ENCODE results near the gene ELK3.
A peak's percentile ranks its signal among the peaks of the same experiment; 100 is the strongest.

ELK3 gene

GRCh38 chr12:96204381-96204780, 10.2 kb downstream of the ELK3 start:
- H3K27ac ChIP-seq (ENCODE audit: low read length), result no peak overlapping the region
- no peaks in the 10 kb centered on the region for H3K9me3 ChIP-seq (ENCODE audit: control insufficient read depth in 1 of 2, low read length in 2 of 2)
- H3K4me1 ChIP-seq (ENCODE audit: control insufficient read depth in 1 of 2, insufficient read depth in 2 of 2, low read length in 2 of 2), result peaks cover 0 to 11% of the 10 kb centered on the region in 2 donors
- H3K27me3 ChIP-seq (ENCODE audit: low read depth, low read length), result no peaks in the 10 kb centered on the region
- peaks cover 0 to under 1% of the 10 kb centered on the region in 2 donors for H3K36me3 ChIP-seq (ENCODE audit: control insufficient read depth in 1 of 2, insufficient read depth in 2 of 2, low read length in 2 of 2)
- H3K4me3 ChIP-seq (ENCODE audit: low read depth in 1 of 2, low read length in 2 of 2), result no peak overlapping the region

- Histone ChIP-seq H3K36me3 (ENCODE audit: control insufficient read depth in 1 of 2, insufficient read depth in 2 of 2, low read length in 2 of 2) (no peaks in the 10 kb centered on the region), H3K9me3 (ENCODE audit: control insufficient read depth in 1 of 2, low read length in 2 of 2) (no peaks in the 10 kb centered on the region), H3K27me3 (ENCODE audit: low read depth, low read length) (no peaks in the 10 kb centered on the region), H3K27ac (ENCODE audit: low read length) (no peak overlapping the region), H3K4me3 (ENCODE audit: low read depth in 1 of 2, low read length in 2 of 2) (no peak overlapping the region), H3K4me1 (ENCODE audit: control insufficient read depth in 1 of 2, insufficient read depth in 2 of 2, low read length in 2 of 2) (peaks cover 0 to 18% of the 10 kb centered on the region in 2 donors)
Measured at GRCh38 chr12:96205908-96206307, 11.7 kb downstream of the ELK3 start.

- Histone ChIP-seq H3K4me3 (ENCODE audit: low read depth in 1 of 2, low read length in 2 of 2) (no peak overlapping the region), H3K4me1 (ENCODE audit: control insufficient read depth in 1 of 2, insufficient read depth in 2 of 2, low read length in 2 of 2) (peaks cover 0 to 28% of the 10 kb centered on the region in 2 donors), H3K36me3 (ENCODE audit: control insufficient read depth in 1 of 2, insufficient read depth in 2 of 2, low read length in 2 of 2) (no peaks in the 10 kb centered on the region), H3K27ac (ENCODE audit: low read length) (no peak overlapping the region), H3K9me3 (ENCODE audit: control insufficient read depth in 1 of 2, low read length in 2 of 2) (no peaks in the 10 kb centered on the region), H3K27me3 (ENCODE audit: low read depth, low read length) (no peaks in the 10 kb centered on the region)
Measured at GRCh38 chr12:96206936-96207662, 12.9 kb downstream of the ELK3 start.

GRCh38 chr12:96208346-96208745, 14.2 kb downstream of the ELK3 start:
- Histone ChIP-seq H3K4me3 (ENCODE audit: low read depth in 1 of 2, low read length in 2 of 2) (no peak overlapping the region), H3K27ac (ENCODE audit: low read length) (no peak overlapping the region), H3K27me3 (ENCODE audit: low read depth, low read length) (no peaks in the 10 kb centered on the region), H3K4me1 (ENCODE audit: control insufficient read depth in 1 of 2, insufficient read depth in 2 of 2, low read length in 2 of 2) (peaks cover 0 to 36% of the 10 kb centered on the region in 2 donors), H3K36me3 (ENCODE audit: control insufficient read depth in 1 of 2, insufficient read depth in 2 of 2, low read length in 2 of 2) (no peaks in the 10 kb centered on the region), H3K9me3 (ENCODE audit: control insufficient read depth in 1 of 2, low read length in 2 of 2) (no peaks in the 10 kb centered on the region)

- peaks cover 0 to 36% of the 10 kb centered on the region in 2 donors for H3K4me1 ChIP-seq (ENCODE audit: control insufficient read depth in 1 of 2, insufficient read depth in 2 of 2, low read length in 2 of 2)
- H3K4me3 ChIP-seq (ENCODE audit: low read depth in 1 of 2, low read length in 2 of 2), result peak overlapping the region in 1 of 2 donors; percentile 10
- H3K36me3 ChIP-seq (ENCODE audit: control insufficient read depth in 1 of 2, insufficient read depth in 2 of 2, low read length in 2 of 2), result no peaks in the 10 kb centered on the region
- H3K27ac ChIP-seq (ENCODE audit: low read length), result no peak overlapping the region
- H3K9me3 ChIP-seq (ENCODE audit: control insufficient read depth in 1 of 2, low read length in 2 of 2), result no peaks in the 10 kb centered on the region
- H3K27me3 ChIP-seq (ENCODE audit: low read depth, low read length), result no peaks in the 10 kb centered on the region
Measured at GRCh38 chr12:96208801-96209549, 14.8 kb downstream of the ELK3 start.

GRCh38 chr12:96210376-96211055, 16.3 kb downstream of the ELK3 start:
- peaks cover 0 to 36% of the 10 kb centered on the region in 2 donors for H3K4me1 ChIP-seq (ENCODE audit: control insufficient read depth in 1 of 2, insufficient read depth in 2 of 2, low read length in 2 of 2)
- no peaks in the 10 kb centered on the region for H3K27me3 ChIP-seq (ENCODE audit: low read depth, low read length)

GRCh38 chr12:96211988-96212387, 17.8 kb downstream of the ELK3 start:
- Histone ChIP-seq H3K36me3 (ENCODE audit: control insufficient read depth in 1 of 2, insufficient read depth in 2 of 2, low read length in 2 of 2) (no peaks in the 10 kb centered on the region), H3K27me3 (ENCODE audit: low read depth, low read length) (no peaks in the 10 kb centered on the region), H3K4me3 (ENCODE audit: low read depth in 1 of 2, low read length in 2 of 2) (no peak overlapping the region), H3K4me1 (ENCODE audit: control insufficient read depth in 1 of 2, insufficient read depth in 2 of 2, low read length in 2 of 2) (peaks cover 0 to 32% of the 10 kb centered on the region in 2 donors), H3K9me3 (ENCODE audit: control insufficient read depth in 1 of 2, low read length in 2 of 2) (no peaks in the 10 kb centered on the region), H3K27ac (ENCODE audit: low read length) (peak overlapping the region; percentile 34)

More at GRCh38 chr12:96210376-96211055, 16.3 kb downstream of the ELK3 start:
- Histone ChIP-seq H3K4me3 (ENCODE audit: low read depth in 1 of 2, low read length in 2 of 2) (no peak overlapping the region), H3K9me3 (ENCODE audit: control insufficient read depth in 1 of 2, low read length in 2 of 2) (no peaks in the 10 kb centered on the region), H3K36me3 (ENCODE audit: control insufficient read depth in 1 of 2, insufficient read depth in 2 of 2, low read length in 2 of 2) (no peaks in the 10 kb centered on the region), H3K27ac (ENCODE audit: low read length) (peak overlapping the region; percentile 7)

GRCh38 chr12:96212456-96213375, 18.5 kb downstream of the ELK3 start:
- Histone ChIP-seq H3K27ac (ENCODE audit: low read length) (peak overlapping the region; percentile 34), H3K9me3 (ENCODE audit: control insufficient read depth in 1 of 2, low read length in 2 of 2) (no peaks in the 10 kb centered on the region), H3K4me3 (ENCODE audit: low read depth in 1 of 2, low read length in 2 of 2) (no peak overlapping the region), H3K4me1 (ENCODE audit: control insufficient read depth in 1 of 2, insufficient read depth in 2 of 2, low read length in 2 of 2) (peaks cover 0 to 32% of the 10 kb centered on the region in 2 donors), H3K36me3 (ENCODE audit: control insufficient read depth in 1 of 2, insufficient read depth in 2 of 2, low read length in 2 of 2) (no peaks in the 10 kb centered on the region), H3K27me3 (ENCODE audit: low read depth, low read length) (no peaks in the 10 kb centered on the region)

- no peaks in the 10 kb centered on the region for H3K9me3 ChIP-seq (ENCODE audit: control insufficient read depth in 1 of 2, low read length in 2 of 2)
- no peaks in the 10 kb centered on the region for H3K27me3 ChIP-seq (ENCODE audit: low read depth, low read length)
- no peak overlapping the region for H3K4me3 ChIP-seq (ENCODE audit: low read depth in 1 of 2, low read length in 2 of 2)
- no peaks in the 10 kb centered on the region for H3K36me3 ChIP-seq (ENCODE audit: control insufficient read depth in 1 of 2, insufficient read depth in 2 of 2, low read length in 2 of 2)
- H3K27ac ChIP-seq (ENCODE audit: low read length), result no peak overlapping the region
- peaks cover 0 to 28% of the 10 kb centered on the region in 2 donors for H3K4me1 ChIP-seq (ENCODE audit: control insufficient read depth in 1 of 2, insufficient read depth in 2 of 2, low read length in 2 of 2)
Measured at GRCh38 chr12:96213869-96214268, 19.7 kb downstream of the ELK3 start.

GRCh38 chr12:96215919-96216273, 21.7 kb downstream of the ELK3 start:
- no peaks in the 10 kb centered on the region for H3K27me3 ChIP-seq (ENCODE audit: low read depth, low read length)
- peaks cover 0 to 18% of the 10 kb centered on the region in 2 donors for H3K4me1 ChIP-seq (ENCODE audit: control insufficient read depth in 1 of 2, insufficient read depth in 2 of 2, low read length in 2 of 2)
- H3K9me3 ChIP-seq (ENCODE audit: control insufficient read depth in 1 of 2, low read length in 2 of 2), result no peaks in the 10 kb centered on the region
- no peak overlapping the region for H3K4me3 ChIP-seq (ENCODE audit: low read depth in 1 of 2, low read length in 2 of 2)
- no peak overlapping the region for H3K27ac ChIP-seq (ENCODE audit: low read length)
- H3K36me3 ChIP-seq (ENCODE audit: control insufficient read depth in 1 of 2, insufficient read depth in 2 of 2, low read length in 2 of 2), result no peaks in the 10 kb centered on the region

Data from muscle layer of duodenum (tissue), 2 donors.